GM06990 (cell line): ENCODE results near the gene TMEM132E.

Experiments
- DNase-seq: peaks from one replicate; pipeline ENCODE4 v3.0.0-alpha.2; 2011; ENCODE audit not compliant: insufficient read length; ENCODE audit errors: extremely low read depth
- H3K27me3 ChIP-seq: replicated peaks from 2 replicates; pipeline ENCODE4 v1.6.0; 2011; ENCODE audit warnings: low read length; ENCODE audit not compliant: control insufficient read depth, insufficient read depth
- H3K36me3 ChIP-seq: 2 replicates; pipeline ENCODE4 v1.5.1; 2011; ENCODE audit warnings: low read length; ENCODE audit not compliant: control insufficient read depth, insufficient read depth
- H3K4me3 ChIP-seq: replicated peaks from 2 replicates; pipeline ENCODE4 v1.5.1; 2011; ENCODE audit warnings: low read depth, mild to moderate bottlenecking, control low read depth, low read length
- CTCF ChIP-seq: IDR thresholded peaks from 2 replicates; pipeline ENCODE4 v1.5.1; 2011; ENCODE audit warnings: low read length, control low read depth, mild to moderate bottlenecking, inconsistent platforms; ENCODE audit not compliant: insufficient read depth, poor library complexity, severe bottlenecking

TMEM132E gene

GRCh38 chr17:34665150-34665806, 85.9 kb downstream of the TMEM132E start:
- no peaks in the 10 kb centered on the region; the same call in none of the 2 replicates for H3K27me3 ChIP-seq
- no peaks in the 10 kb centered on the region for H3K36me3 ChIP-seq
- DNase-seq, result no peak
- H3K4me3 ChIP-seq, result no peak overlapping the region
- no peak for TF ChIP-seq CTCF

- H3K4me3 ChIP-seq, result no peak overlapping the region
- DNase-seq, result no peak
- no peaks in the 10 kb centered on the region for H3K36me3 ChIP-seq
- no peaks in the 10 kb centered on the region; the same call in none of the 2 replicates for H3K27me3 ChIP-seq
- TF ChIP-seq CTCF, result no peak
Observed at GRCh38 chr17:34665819-34666763, 86.7 kb downstream of the TMEM132E start.

- no peak for TF ChIP-seq CTCF
- Histone ChIP-seq H3K4me3 (no peak overlapping the region), H3K27me3 (no peaks in the 10 kb centered on the region; the same call in none of the 2 replicates), H3K36me3 (no peaks in the 10 kb centered on the region)
- no peak for DNase-seq
Observed at GRCh38 chr17:34667656-34668055, 88.3 kb downstream of the TMEM132E start.

- TF ChIP-seq CTCF, result no peak
- Histone ChIP-seq H3K27me3 (no peaks in the 10 kb centered on the region; the same call in none of the 2 replicates), H3K36me3 (no peaks in the 10 kb centered on the region), H3K4me3 (no peak overlapping the region)
- DNase-seq, result no peak
Observed at GRCh38 chr17:34668206-34668605, 88.8 kb downstream of the TMEM132E start.

- no peak overlapping the region for H3K4me3 ChIP-seq
- no peak for TF ChIP-seq CTCF
- no peaks in the 10 kb centered on the region; the same call in 1 of the 2 replicates for H3K27me3 ChIP-seq
- DNase-seq, result no peak
- H3K36me3 ChIP-seq, result no peaks in the 10 kb centered on the region
Observed at GRCh38 chr17:34669511-34669910, 90.1 kb downstream of the TMEM132E start.
